Osteocyte (in vitro differentiated cells): ENCODE results near the gene KIAA1586. TPM values are rescaled to one million over a fixed set of nuclear protein-coding genes. Genes with fewer than 3 reads are reported as not detected.

Source experiments
- DNase-seq: peaks from one replicate; pipeline ENCODE4 v3.0.0; 2021; ENCODE audit warnings: mixed read lengths; ENCODE audit not compliant: unreplicated experiment; ENCODE audit errors: extremely low spot score
- H3K27ac Mint-ChIP-seq: one replicate; pipeline ENCODE4 v1.8.0; 2021; ENCODE audit warnings: mild to moderate bottlenecking, mixed read lengths; ENCODE audit not compliant: unreplicated experiment
- H3K27me3 Mint-ChIP-seq: one replicate; pipeline ENCODE4 v1.8.0; 2021; ENCODE audit warnings: mixed read lengths; ENCODE audit not compliant: unreplicated experiment
- H3K36me3 Mint-ChIP-seq: one replicate; pipeline ENCODE4 v1.8.0; 2021; ENCODE audit warnings: mixed read lengths; ENCODE audit not compliant: unreplicated experiment
- H3K4me1 Mint-ChIP-seq: one replicate; pipeline ENCODE4 v1.8.0; 2021; ENCODE audit warnings: mixed read lengths; ENCODE audit not compliant: unreplicated experiment
- H3K4me3 Mint-ChIP-seq: one replicate; pipeline ENCODE4 v1.8.0; 2021; ENCODE audit warnings: mild to moderate bottlenecking, moderate library complexity, mixed read lengths; ENCODE audit not compliant: unreplicated experiment
- H3K9me3 Mint-ChIP-seq: one replicate; pipeline ENCODE4 v1.8.0; 2021; ENCODE audit warnings: mixed read lengths; ENCODE audit not compliant: unreplicated experiment
- CTCF ChIP-seq: fragments of 200-600 bp; sonication (generic); IDR thresholded peaks from 2 replicates; pipeline ENCODE4 v1.5.0; 2021; ENCODE audit warnings: antibody characterized with exemption, mild to moderate bottlenecking, moderate library complexity
- total RNA-seq: library from RNA; stranded (reverse); gene quantifications from 2 replicates; pipeline ENCODE4 v1.2.1, GENCODE V29; 2021

KIAA1586 gene
- total RNA-seq, 1 donor from 2014 or later = 18.1 TPM

- H3K9me3 Mint-ChIP-seq = no peaks in the 10 kb centered on the region
- DNase-seq = no peak
- peak overlapping the region; percentile 56 for H3K27ac Mint-ChIP-seq
- H3K4me1 Mint-ChIP-seq = peaks cover 34% of the 10 kb centered on the region
- no peak overlapping the region for H3K4me3 Mint-ChIP-seq
- H3K36me3 Mint-ChIP-seq = peaks cover under 1% of the 10 kb centered on the region
- H3K27me3 Mint-ChIP-seq = no peaks in the 10 kb centered on the region
- no peak for TF ChIP-seq CTCF
Measured at GRCh38 chr6:57068061-57068460, 21.6 kb downstream of the KIAA1586 start.

- no peak for DNase-seq
- H3K27ac Mint-ChIP-seq = no peak overlapping the region
- no peaks in the 10 kb centered on the region for H3K27me3 Mint-ChIP-seq
- TF ChIP-seq CTCF = no peak
- H3K4me1 Mint-ChIP-seq = peaks cover 34% of the 10 kb centered on the region
- H3K4me3 Mint-ChIP-seq = no peak overlapping the region
- H3K36me3 Mint-ChIP-seq = peaks cover 1% of the 10 kb centered on the region
- H3K9me3 Mint-ChIP-seq = no peaks in the 10 kb centered on the region
Measured at GRCh38 chr6:57069228-57069627, 22.7 kb downstream of the KIAA1586 start.

- no peak overlapping the region for H3K27ac Mint-ChIP-seq
- H3K4me3 Mint-ChIP-seq = no peak overlapping the region
- H3K36me3 Mint-ChIP-seq = peaks cover 2% of the 10 kb centered on the region
- peaks cover 31% of the 10 kb centered on the region for H3K4me1 Mint-ChIP-seq
- H3K9me3 Mint-ChIP-seq = peaks cover 1% of the 10 kb centered on the region
- no peak for TF ChIP-seq CTCF
- H3K27me3 Mint-ChIP-seq = no peaks in the 10 kb centered on the region
- DNase-seq = no peak
Measured at GRCh38 chr6:57069920-57070331, 23.4 kb downstream of the KIAA1586 start.

- Mint-ChIP-seq H3K36me3 (peaks cover 3% of the 10 kb centered on the region), H3K4me1 (peaks cover 29% of the 10 kb centered on the region)
- no peak for TF ChIP-seq CTCF
Measured at GRCh38 chr6:57072108-57072507, 25.6 kb downstream of the KIAA1586 start.

GRCh38 chr6:57074383-57074782, 27.9 kb downstream of the KIAA1586 start:
- Mint-ChIP-seq H3K4me3 (no peak overlapping the region), H3K4me1 (peaks cover 10% of the 10 kb centered on the region), H3K36me3 (peaks cover 9% of the 10 kb centered on the region), H3K27ac (no peak overlapping the region), H3K9me3 (peaks cover 7% of the 10 kb centered on the region), H3K27me3 (no peaks in the 10 kb centered on the region)
- no peak for TF ChIP-seq CTCF
- no peak for DNase-seq

More at GRCh38 chr6:57072108-57072507, 25.6 kb downstream of the KIAA1586 start:
- Mint-ChIP-seq H3K27me3 (no peaks in the 10 kb centered on the region), H3K4me3 (no peak overlapping the region), H3K9me3 (peaks cover 3% of the 10 kb centered on the region), H3K27ac (no peak overlapping the region)
- no peak for DNase-seq
